Right lung (tissue), 5 donors: ENCODE data around the gene RNF166. TPM values are rescaled to one million over a fixed set of nuclear protein-coding genes. Genes with fewer than 3 reads are reported as not detected.

Experiments
- DNase-seq, 2 donors: peaks; one replicate each; pipeline ENCODE4 v3.0.0-alpha.2; 2013
- polyA plus RNA-seq, 5 donors: library from polyadenylated mRNA; unstranded; fragments of 120-200 nt; gene quantifications; one replicate each; pipeline versions ENCODE4 v1.2.1 to v1.2.3, GENCODE V29; 2013; ENCODE audit warnings: inconsistent platforms in 1 of 5, low replicate concordance in 1 of 5; ENCODE audit not compliant: insufficient read length in 5 of 5, insufficient read depth in 1 of 5

Gene RNF166
- polyA plus RNA-seq, 5 donors, result 12.1 to 22.1 (median 14.0) TPM

DNA sequence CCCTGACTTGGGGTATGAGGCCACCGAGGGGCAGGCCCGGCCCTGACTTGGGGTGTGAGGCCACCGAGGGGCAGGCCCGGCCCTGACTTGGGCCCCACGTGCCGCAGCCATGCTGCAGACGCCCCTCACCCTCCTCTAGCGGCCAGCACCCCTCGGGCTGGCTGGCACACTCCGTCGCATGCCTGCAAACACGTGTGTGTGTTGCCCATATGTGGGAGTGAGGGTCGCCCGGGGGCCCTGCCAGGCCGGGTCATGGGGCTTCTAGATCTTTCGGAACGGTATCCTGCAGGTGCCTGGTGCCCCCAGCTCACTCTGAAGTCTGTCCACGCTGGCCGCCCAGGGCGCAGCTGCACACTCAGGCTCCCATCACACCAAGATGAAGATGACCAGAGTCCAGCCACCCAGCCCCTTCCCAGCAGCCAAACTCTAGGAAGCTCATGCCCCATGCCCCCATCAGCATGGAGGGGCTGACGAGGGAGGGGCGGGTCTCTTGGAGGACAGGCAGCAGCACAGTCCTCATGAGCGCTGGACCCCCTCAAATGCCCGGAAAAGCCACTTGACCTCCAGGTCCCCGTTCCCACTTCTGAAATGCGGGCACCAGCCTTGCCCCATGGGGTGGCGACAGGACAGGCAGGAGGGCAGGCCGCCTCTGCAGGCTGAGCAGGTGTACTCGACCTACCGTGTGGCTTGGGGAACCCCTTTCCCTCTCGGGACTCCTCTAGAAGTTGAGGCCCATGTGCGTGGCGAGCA, 33.9 kb upstream of the RNF166 start:
- DNase-seq, result no peak

DNA sequence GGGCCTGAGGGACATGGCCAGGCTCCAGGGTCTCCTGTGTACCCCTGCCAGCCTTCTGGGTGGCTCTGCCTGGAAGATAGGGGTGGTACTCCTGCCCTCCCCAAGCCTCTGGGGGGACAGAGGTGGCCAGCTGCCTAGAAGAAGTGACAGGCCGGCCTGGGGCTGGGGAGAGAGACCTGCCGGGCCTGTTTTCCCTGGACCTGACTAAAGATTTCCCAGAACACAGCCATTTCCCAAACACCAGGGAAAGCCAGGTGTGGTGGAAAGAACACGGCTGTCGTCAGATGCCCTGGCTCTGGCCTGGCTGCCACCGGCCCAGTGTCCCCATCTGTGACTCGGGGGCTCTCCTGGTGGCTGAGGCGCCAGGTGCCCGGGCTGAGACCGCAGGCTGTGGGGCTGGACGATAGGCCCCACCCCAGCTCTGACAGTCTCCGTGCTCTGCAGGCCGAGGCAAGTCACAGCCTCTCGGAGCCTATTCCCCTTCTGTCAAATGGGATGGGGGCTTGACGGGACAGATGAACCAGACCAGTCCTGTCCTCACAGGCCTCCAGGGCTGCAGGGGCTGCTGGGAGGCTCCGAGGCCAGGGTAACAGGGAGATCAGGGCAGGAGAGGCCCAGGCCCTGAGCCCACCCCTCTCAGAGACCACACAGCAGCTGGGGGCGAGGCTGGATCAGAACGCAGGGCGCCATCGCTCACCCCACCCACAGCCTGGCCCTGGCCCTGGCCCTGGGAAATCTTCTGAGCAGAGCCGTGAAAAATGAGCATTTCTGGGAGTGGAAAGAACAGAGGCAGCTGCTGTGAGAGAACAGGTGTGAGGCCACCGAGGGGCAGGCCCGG, 33.1 kb upstream of the RNF166 start:
- DNase-seq, result no peak

DNA sequence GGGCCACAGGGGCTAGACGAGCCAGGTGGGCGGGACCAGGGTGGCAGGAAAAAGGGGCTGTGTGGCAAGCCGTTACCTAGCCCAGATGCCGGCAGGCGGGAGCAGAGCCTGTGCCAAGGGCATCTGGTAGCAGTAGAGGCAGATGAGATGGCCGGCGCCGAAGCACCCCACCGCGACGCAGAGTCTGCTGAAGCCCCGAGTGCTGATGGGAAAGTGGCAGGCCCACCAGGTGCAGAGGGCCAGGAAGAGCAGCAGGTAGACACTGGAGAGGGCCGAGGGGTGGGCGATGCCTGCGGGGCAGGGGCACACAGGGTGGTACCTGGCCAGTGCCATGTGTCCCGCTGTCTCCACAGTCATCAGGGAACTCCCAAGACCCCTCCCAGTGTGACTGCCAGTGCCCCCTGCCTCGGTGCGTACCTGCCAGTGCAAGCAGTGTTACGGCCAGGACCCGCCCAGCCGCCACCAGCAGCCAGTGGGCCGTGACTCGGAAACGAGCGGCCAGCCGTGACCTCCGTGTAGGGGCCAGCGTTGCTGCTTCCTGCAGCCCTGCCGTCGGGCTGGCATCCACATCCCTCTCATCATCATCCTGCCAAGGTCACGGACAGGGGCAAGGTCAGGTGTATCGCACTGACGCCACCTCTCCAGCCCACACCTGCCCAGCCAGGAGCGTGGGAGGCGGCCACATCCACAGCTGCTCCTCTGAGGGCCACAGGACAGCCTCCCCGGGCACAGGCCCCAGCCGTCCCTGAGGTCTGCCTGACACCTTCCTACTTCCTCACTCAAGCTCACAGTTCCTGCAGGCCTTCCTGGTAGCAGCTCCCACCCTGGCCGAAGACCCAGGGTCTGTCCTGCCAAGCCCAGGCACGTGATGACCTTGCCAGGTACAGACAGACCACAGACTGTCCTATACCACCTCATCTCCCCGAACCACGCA, 32.2 kb upstream of the RNF166 start:
- DNase-seq, result no peak

DNA sequence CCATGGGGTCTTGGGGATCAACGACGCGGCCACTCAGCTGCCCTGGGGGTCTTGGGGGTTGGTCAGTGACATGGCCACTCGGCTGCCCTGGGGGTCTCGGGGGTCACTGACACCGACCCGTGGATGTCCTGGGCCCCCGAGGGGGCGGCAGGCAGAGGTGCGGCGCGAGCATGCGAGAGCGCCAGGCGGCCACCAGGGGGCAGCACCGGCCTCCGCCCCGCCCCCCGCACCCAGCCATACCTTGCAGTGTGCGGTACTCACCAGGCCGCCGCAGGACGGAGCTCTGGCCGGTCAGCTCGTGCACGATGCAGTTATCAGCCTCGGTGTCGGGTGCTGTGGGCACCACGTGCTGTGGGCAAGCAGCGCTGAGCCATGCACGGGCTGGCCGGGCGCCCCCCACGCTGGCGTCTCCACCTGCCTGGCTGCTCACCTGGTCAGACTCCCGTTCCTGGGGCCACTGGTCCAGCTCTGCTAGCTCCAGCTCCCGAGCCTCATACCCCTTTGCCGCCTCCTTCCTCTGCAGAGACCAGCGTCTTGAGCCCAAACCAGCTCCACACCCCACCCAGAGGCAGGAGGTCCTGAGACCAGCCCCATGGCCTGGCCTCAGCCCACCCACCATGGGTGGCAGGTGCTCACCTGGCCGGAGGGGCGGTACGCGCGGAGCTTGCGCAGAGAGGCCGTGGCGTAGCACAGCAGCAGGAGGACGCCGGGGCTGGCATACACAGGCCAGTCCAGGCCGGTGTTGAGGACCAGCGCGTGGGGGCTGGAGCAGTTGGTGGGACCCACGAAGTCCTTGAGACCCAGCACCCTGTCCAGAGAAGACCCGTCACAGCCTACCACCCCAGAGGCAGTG, 31.3 kb upstream of the RNF166 start:
- peak in 1 of 2 donors; percentile 46 for DNase-seq

DNA sequence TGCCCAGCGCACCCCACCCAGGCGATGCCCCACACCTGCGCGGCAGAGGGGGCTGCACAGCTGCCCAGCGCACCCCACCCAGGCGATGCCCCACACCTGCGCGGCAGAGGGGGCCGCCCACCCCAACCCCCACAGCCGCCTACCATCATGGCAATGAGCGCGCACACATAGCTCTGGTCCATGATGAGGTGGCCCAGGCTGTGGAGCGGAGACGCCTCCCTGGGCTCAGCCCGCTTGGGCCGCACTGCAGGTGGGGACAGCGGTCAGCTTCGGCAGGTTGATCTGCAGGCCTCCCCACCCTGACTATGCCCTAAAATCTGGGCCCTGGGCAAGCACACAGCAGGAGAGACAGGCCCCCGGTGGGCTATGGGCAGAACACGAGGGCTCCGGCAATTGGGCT, 30.3 kb upstream of the RNF166 start:
- DNase-seq, result no peak

DNA sequence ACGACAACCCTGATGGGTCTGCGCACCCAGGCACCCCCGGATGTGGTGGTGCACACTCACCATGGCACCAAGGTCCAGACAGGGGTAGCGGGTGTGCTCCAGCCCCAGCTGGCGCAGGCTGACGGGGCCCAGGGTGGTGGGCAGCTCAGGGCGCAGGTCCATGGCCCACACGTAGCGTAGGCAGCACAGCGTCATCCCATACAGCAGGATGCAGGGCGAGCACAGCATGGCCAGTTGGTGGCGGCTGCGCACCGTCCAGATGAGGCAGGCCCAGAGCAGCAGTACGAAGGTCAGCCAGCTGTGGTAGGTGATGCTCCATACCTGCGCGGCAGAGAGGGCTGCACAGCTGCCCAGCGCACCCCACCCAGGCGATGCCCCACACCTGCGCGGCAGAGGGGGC, 29.9 kb upstream of the RNF166 start:
- DNase-seq, result no peak

DNA sequence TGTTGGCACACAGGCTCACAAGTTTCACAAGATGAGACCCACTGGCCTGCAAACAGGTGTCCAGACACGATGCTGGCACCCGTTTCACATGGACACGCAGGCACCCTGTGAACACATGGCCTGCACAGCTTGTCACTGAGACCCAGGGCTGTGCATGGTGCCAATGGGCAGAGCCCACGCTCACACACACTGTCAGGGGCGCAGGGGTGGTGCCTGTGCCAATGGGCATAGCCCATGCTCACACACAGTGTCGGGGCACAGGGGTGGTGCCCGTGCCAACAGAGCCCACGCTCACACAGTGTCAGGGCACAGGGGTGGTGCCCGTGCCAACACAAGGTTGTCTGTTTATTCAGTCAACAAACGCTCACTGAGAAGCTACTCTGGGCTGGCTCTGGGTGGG, 29.4 kb upstream of the RNF166 start:
- DNase-seq, result no peak

DNA sequence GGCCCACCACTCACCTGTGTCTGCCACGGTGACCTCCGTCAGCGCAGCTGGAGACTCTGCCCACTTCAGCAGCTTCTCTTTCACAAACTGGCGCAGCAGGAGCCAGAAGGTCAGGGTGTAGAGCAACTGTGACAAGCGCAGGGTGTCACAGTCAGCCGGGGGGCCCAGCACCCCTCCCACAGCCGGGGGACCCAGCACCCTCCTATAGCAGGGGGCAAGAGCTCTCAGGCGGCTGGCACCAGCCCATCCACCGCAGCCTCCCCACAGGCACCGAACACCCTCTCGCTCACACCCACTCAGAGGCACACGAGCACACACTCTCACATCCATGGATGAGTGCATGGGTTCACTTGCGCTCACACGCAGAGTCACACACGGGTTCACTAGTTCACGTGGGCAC, 28.9 kb upstream of the RNF166 start:
- DNase-seq, result no peak

DNA sequence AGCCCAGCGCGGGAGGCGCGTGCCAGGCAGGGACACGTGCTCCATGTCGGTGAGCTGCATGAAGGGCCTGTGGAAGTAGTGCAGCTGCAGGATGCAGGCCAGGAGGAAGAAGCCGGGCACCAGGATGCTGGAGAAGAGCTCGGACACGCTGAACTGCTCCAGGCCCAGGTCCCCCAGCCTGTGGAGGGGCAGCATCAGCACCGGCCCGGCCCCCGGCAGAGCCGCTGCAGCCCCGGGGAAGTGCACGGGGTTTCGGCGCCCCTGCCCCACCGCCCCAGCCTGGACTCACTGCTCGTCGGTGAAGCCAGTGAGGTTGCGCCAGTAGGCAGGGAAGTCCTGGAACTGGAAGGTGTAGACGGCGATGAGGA, 28.1 kb upstream of the RNF166 start:
- DNase-seq, result no peak

DNA sequence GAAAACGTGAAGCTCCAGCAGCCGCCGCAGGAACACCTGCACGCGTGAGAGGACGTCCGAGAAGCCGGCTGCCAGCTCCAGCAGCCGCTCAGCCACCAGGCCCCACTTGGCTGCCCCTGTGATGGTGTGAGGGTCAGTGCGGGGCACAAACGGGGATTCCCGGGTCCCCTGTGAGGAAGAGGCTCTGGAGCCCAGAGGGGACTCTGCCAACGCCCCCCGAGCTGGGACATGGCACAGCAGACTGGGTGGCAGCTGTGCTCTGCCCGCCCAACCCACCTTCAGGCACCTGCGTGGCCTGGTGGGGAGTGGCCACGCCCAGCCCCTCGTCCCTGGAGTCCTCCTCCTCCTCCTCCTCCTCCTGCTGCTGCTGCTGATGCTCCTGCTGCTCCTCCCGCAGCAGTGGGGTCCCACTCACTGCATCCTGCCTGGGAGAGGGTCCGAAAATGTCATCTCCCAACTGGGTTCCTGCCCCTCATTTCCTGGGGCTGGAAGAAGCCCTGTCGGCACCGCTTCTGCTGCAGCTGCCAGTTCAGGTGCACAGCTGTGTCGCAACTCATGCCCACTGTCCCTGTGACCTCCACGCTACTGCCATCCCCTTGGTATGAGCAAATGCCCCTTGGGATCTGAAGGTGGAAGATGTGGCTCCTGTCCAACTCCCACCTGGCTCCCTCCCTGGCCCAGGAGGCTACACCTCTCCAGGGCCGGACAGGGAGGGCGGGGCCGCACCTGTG, 27.6 kb upstream of the RNF166 start:
- no peak for DNase-seq

DNA sequence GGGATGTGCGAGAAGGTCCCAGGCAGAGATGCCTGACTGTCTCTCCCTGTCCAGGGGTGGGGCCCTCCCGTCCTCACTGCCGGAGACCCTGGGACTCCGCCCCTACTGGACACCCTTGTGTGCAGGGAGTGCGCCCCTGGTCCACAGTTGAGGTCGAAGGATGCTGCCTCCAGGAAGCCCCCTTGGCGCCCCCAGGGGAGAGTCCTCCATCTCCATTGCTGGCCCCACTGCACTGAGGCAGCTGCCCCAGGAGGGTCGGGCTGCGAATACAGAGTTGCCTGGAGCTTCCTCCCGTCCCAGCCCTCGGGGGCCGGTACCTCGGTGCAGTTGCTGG, 26.7 kb upstream of the RNF166 start:
- DNase-seq, result no peak

DNA sequence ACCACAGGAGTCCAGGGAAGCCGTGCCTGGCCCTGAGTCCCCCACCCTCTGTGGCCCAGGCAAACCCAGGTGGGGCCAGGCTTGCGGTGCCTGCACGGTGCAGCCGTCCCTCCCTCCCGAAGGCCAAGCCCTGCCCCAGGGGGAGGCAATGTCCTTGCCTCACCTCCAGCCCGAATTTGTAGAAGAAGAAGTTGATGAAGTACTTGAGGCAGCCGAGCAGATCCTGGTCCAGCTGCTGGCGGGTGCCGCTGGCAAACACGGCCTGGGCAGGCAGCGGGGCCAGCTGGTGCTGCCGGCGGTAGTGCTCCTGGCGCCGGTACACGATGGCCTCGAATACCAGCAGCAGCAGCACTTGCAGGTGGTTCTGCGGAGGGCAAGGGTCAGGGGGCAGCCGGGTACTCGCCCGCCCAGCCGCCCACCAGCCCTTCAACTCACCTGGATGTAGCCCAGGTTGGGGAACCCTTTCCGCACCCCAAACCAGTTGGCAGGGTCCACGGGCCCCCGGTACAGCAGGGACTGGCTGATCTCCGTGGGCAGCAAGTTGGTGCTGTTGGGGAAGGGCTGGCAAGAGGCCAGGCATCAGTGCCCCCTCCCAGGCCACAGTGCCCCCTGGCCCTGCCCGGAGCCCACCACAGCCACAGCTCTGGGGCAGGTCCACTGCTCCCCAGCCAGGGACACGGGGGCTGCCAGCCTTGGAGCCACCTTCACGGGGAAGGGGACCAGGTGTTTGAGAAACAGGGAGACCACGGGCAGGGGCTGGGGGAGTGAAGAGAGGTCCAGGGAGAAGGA, 26.2 kb upstream of the RNF166 start:
- no peak for DNase-seq

DNA sequence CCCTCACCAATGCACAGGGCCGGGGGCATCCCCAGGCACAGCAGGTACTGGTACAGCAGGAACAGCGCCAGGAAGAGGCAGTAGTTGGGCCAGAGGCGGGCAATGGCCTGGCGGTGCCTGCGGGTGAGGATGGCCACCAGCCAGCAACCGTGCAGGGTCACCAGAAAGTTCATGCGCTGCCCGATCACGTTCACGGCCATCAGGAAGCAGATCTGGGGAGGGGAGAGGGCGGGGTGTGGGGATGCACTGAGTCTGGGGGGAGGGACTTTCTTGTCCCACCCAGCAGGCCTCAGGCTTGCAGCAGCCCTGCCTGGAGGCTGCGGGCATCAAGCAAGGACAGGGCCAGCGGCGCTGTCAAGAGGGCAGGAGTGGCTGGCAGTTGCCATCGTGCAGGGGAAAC, 25.5 kb upstream of the RNF166 start:
- no peak for DNase-seq

DNA sequence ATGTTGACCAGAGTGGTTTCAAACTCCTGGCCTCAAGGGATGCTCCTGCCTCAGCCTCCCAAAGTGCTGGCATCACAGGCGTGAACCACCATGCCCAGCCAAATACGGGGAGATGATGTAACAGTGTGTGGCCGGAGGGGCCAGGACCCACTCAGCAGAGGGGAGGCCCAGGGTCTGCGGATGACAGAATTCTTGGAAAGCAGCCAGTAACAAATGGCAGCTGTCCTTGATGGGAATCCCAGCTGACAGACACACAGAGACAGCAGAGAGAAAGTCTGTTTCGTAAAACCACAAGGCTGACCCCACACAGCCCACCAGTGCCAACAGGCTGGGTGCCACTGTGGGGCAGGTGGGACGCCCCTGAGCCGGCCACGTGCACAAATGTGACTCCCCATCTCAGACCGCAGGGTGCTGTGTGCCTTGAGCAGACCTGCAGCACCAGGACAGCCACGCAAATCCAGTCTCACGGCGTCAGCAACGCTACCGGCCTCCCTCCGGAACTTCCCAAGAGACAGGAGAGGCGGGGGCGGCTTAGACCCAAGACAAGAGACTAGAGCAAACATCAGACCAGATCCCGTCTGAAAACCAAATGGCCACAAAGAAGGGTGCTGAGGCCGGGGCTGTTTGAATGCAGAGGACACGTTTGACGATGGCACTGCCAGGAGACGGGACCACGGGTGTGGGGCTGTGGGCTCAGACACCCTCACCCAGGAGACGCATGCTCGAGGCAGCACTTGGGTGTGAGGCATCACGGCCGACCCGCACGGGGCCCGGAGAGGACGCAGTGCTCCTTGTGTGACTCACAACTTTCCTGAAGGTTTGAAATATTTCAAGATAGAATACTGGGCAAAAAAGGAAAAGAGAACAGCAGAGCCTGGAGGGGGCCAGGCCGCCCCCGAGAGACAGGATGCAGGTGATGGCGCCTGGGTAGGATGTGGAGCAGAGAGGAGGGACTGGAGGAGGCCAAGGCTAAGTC, 24.7 kb upstream of the RNF166 start:
- no peak for DNase-seq

DNA sequence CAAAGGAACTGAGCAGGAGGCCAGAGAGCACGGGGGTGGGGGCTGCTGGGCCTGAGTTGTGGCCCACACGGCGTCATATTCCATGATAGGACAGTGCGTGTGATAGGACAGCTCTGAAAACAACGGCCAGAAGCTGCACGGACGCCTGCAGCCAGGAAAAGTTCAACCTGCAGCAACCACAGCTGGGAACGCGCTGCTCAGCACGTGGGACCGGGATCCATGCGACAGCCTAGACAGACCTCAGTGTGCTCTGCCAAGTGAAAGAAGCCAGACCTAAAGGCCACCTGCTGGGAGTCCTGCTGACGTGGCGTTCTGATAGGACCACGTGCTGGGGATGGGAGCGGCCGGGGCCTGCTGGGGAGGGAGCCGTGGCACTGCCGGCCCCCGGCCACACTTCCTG, 21.7 kb upstream of the RNF166 start:
- no peak for DNase-seq

DNA sequence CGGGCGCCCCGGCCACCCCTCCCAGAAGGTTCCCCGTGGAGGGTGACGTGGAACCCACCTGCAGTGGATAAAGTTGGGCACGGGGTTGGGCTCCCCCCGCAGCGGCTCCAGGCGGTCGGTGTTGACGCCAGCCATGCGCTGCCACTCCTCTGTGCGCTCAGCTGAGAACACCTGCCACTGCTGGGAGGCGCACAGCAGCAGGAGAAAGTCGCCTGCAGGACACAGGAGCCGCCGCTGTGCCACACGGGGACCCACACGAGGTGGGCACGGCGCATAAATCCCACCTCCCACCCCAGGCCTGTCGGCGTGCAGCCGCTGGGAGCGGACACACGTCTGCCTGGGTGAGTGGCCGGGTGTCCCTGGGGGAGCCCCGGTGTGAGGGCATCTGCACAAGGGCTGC, 20.8 kb upstream of the RNF166 start:
- no peak for DNase-seq

DNA sequence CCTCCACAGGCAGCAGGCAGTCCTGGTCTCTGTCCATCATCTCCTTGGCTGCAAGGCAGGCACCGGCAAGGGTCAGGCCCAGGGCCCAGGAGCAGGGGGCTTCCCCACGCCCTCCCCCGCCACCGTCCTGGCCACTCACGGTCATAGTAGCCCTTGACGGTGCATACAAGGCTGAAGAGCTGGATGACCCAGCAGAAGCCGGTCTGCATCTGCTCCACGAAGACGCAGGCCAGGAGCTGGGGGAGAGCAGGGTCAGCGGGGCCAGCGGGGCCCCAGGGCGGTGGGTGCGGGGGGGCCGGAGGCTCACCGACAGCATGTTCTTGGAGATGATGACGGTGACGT, 20.2 kb upstream of the RNF166 start:
- no peak for DNase-seq

DNA sequence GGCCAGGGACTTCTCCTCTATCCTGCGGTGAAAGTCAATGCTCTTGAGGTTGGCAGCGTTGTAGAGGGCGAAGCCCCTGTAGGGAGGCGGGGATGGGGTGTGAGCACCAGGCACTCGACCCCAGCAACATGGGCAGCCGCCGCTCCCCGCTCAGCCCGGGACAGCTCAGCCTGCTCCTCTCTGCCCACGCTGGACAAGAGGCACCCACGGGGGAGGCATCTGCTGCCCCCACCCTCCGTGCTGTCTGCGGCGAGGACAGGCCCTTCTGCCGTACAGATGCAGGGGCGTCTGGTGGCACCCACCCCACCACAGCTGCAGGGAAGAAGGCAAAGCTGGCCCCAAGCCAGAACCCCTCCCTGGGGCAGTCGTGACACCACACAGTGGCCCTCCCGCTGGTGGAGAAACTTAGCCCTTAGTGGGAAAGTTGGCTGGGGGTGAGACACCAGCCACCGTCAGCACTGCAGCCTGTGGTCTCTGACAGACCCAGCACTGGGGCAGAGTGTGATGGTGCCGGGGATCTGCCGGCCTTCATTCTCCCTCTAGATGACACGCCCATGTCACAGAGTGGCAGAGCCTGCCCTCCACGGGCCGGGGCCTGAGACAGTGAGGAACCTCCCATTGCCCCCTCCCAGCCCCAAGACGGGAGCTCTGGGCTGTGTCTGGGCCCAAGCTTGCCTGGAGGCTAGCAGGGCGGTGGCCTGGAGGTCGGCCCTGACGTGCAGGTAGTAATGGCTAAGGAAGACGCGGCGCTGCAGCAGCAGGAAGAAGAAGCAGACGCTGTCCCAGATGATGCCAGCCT, 19.6 kb upstream of the RNF166 start:
- no peak for DNase-seq
